Measurements from ENCODE around the gene BTBD9.

Gene BTBD9

GRCh38 chr6:38179794-38180430, 459.8 kb downstream of the BTBD9 start:
- no peak for DNase-seq (ENCODE audit: low read depth, low spot score)

DNA sequence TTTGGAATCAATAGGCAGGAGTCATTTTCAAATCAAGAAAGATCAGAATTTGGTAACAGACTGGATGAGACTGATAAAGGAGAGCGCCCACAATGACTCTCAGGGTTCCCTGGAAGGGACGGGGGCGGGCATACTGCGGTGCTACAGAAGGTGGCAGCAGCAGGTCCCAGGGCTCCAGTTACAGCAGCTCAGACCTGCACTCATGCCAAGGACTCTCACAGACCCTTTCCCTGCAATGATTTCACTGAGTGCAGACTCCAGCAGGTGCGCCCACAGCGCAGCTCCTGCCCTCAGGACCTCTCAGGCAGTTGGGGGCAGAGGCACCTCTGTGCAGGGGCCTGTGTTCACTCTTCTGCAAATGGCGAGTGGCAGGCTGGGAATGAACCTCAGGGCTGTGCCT, 460.4 kb downstream of the BTBD9 start:
- no peak for DNase-seq (ENCODE audit: low read depth, low spot score)

DNA sequence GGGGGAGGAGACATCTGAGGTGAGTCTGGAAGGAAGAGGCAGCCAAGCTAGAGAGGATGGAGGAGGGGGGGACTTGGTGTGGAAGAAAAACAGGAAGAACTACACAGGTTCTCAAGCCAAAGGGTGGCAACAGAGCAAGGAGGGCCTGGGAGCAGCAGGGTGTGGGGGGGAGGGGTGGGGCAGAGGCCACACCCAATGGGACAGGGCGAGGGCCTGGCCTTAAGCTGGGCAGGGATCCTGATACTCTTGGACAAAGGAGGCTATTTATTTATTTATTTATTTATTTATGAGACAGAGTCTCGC, 461.2 kb downstream of the BTBD9 start:
- DNase-seq (ENCODE audit: low read depth, low spot score): no peak

- no peak for DNase-seq (ENCODE audit: low read depth, low spot score)
These were observed 461.7 kb downstream of the BTBD9 start for GRCh38 chr6:38177882-38178583.

GRCh38 chr6:38176797-38177751, 462.7 kb downstream of the BTBD9 start:
- DNase-seq (ENCODE audit: low read depth, low spot score): no peak

DNA sequence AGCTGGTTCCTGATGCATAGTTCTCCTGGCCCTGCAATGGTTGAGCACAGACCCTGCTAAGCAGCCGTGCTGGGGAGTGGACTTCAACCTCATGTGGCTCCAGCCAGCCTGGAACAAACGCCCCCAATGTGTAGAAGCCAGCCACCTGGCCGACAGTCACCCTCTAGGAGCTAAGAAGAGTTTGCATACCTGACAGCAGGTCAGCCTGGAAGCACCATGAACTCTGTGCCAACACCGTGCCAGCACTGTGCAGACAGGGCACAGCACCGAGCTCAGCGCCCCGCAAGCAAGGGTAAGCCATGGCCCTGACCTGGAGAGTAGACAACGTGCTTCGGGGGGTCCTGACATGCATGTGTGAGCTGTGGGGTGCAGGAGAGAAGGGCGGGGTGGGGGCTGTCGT, 463.9 kb downstream of the BTBD9 start:
- DNase-seq (ENCODE audit: low read depth, low spot score): no peak

- no peak for DNase-seq (ENCODE audit: low read depth, low spot score)
These were observed 464.8 kb downstream of the BTBD9 start for GRCh38 chr6:38174806-38175495.

DNA sequence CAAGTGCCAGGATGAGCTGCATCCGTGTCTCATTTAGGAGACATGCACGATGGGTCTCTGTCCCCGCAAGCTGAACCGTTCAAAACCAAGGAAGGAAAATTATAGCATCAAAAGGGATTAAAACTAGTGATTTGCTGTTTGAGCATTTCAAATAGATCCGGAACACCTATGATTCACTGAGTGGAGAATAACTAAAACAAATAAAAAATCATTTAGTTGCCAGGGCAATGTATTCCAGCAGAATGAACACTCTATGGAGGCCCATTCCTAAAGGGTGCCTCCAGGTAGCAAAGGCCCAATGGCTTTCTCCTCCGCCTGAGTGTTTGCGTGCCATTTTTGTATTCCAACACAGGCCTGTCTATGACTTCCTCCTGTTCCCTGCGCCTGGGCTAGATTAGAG, 465.4 kb downstream of the BTBD9 start:
- no peak for DNase-seq (ENCODE audit: low read depth, low spot score)

GRCh38 chr6:38173909-38174308, 465.8 kb downstream of the BTBD9 start:
- DNase-seq (ENCODE audit: low read depth, low spot score): no peak

- no peak for DNase-seq (ENCODE audit: low read depth, low spot score)
These were observed 466.9 kb downstream of the BTBD9 start for GRCh38 chr6:38172739-38173410.

DNA sequence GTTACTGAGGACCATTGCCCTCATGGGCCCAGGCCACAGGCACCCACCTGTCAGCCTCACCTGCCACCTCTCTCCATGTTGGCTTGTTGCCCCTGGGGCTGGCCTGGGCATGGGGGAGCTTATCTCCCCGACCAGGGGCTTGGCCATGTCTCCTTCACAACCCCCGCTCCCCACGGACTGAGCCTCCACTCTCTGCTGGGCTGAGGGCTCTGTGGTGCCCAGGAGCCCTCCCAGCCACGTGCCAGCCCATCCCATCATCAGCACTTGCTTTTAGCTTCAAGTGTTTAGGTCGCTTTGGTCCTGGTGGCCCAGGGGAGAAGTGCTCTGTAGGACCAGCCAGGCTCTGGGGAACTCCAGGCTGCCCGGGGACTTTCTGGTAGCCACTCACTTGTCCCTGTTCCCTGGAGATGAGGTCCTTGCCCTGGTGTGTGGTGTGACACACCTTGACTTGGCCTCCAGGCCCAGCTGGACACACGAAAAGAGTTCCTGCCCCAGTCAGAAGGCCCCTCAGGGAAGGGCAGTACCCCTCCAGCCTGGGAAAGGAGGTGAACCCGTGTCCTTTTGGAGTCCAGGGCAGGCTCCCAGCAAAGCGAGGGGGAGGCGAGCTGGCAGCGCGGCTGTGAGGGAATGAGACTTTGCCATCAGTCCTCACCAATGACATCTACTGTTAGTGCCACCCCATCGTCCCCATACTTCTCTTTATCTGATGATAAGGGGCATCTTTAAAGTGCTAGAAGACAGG, 467.6 kb downstream of the BTBD9 start:
- no peak for DNase-seq (ENCODE audit: low read depth, low spot score)

GRCh38 chr6:38170666-38171355, 468.9 kb downstream of the BTBD9 start:
- no peak for DNase-seq (ENCODE audit: low read depth, low spot score)

DNA sequence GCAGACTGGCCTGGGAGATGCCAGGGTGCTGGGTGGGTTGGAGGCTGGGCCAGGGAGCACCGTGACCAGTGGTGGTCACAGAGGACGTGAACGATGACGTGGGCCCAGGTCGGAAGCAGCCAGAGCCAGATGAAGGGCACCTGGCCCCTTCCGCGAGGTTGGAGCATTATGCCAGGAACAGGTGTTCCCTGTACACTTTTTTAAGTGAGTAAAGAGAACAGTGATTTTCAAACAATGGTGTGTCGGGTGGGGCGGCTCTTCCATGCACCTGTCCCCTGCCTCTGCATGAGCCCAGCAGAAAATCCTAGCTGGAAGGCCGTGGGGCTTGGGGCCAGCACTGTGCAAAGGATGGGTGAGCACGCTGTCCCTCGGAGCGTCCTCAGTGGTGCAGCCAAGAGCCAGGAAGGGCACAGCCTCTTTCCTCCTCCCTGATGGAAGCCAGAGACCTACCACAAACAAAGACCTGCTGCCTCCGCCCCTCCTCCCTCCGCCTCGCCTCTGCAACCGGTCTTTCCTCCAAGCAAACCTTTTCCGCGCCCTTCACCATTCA, 469.7 kb downstream of the BTBD9 start:
- no peak for DNase-seq (ENCODE audit: low read depth, low spot score)

DNA sequence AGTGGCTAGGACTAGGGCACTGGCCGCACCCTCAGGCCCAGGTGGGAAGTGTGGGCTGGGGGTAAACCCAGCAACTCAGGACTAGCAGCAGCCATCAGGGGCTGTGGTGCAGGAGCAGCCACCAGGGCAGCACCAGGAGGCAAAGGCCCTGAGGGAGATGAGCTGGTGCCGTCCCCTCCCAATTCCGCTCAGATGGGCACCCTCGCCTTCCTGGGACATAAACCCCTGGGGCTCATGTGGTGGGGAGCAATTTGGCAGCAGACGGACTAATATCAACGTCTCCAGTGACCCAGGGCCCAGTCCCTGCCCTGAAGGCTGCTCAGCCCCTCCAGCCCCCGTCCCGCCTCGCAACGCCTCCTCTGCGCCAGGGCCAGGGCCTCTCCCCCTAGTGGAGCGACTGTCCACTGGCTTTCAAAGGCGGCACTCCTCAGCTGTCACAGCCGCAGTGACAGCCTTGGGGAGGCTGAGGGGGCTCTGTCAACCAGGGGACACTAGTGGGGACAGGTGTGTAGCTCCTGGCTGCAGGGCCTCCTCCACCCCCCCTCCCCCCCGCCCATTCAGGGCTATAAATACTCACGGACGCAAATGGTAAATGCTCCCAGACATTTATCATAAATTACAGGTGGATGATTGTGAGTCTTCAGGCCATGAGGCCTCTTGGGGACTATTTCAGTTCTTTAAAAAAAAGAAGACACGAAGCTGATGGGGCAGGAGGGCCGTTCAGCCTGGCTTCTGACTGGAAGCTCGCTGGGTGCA, 470.3 kb downstream of the BTBD9 start:
- no peak for DNase-seq (ENCODE audit: low read depth, low spot score)

DNA sequence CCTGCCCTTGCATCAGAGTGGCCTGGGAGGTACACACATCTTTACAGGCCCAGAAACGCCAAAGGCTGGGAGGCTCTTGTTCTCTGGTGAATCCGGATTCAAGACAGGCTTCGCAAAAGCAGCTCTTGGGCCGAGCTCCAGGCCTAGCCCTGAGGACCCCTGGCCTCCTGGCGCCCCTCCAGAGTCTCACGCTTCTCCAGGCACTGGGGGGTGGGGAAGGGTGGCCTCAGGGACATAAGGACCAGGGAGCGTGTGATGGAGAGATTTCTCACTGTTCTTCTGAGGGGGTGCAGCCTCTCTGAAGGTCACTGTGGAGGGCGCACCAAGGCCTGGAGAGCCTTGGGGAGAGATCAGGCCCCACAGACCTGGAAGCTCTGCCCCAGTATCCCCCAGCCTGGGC, 471.0 kb downstream of the BTBD9 start:
- DNase-seq (ENCODE audit: low read depth, low spot score): no peak

GRCh38 chr6:38168126-38168525, 471.6 kb downstream of the BTBD9 start:
- DNase-seq (ENCODE audit: low read depth, low spot score): no peak

- no peak for DNase-seq (ENCODE audit: low read depth, low spot score)
These were observed 472.1 kb downstream of the BTBD9 start for GRCh38 chr6:38167598-38167997.

- no peak for DNase-seq (ENCODE audit: low read depth, low spot score)
These were observed 473.1 kb downstream of the BTBD9 start for GRCh38 chr6:38166411-38167240.
